RKO (cell line): ENCODE data around the gene KCNK4.

Experiments used
- DNase-seq: peaks from one replicate; pipeline ENCODE4 v3.0.0-alpha.2; 2016; ENCODE audit warnings: low spot score

Gene KCNK4

GRCh38 chr11:64268893-64269539, 22.1 kb upstream of the KCNK4 start:
- peak; percentile 81 for DNase-seq

GRCh38 chr11:64269540-64270220, 21.4 kb upstream of the KCNK4 start:
- peak; percentile 99 for DNase-seq

GRCh38 chr11:64275031-64275800, 15.9 kb upstream of the KCNK4 start:
- no peak for DNase-seq

- no peak for DNase-seq
Observed at GRCh38 chr11:64275841-64276240, 15.3 kb upstream of the KCNK4 start.

GRCh38 chr11:64276653-64277431, 14.3 kb upstream of the KCNK4 start:
- no peak for DNase-seq

- no peak for DNase-seq
Observed at GRCh38 chr11:64278576-64279190, 12.4 kb upstream of the KCNK4 start.

- no peak for DNase-seq
Observed at GRCh38 chr11:64281957-64282770, 8.9 kb upstream of the KCNK4 start.

GRCh38 chr11:64283092-64283491, 8.0 kb upstream of the KCNK4 start:
- no peak for DNase-seq

- peak; percentile 93 for DNase-seq
Observed at GRCh38 chr11:64284048-64284961, 6.8 kb upstream of the KCNK4 start, which contains the start of gene BAD. Gene BAD (minus strand): TSS chr11:64284665. CDS start chr11:64284368, 297 bp downstream.

- DNase-seq: peak; percentile 63
Observed at GRCh38 chr11:64284962-64285884, 5.9 kb upstream of the KCNK4 start, which contains the start of gene GPR137. Gene GPR137 (plus strand): TSS chr11:64285848. CDS start chr11:64286525, 677 bp downstream.

GRCh38 chr11:64285885-64286800, 5.0 kb upstream of the KCNK4 start:
- peak; percentile 47 for DNase-seq

GRCh38 chr11:64286801-64287159, 4.3 kb upstream of the KCNK4 start:
- DNase-seq: no peak

GRCh38 chr11:64287676-64288352, 3.3 kb upstream of the KCNK4 start:
- no peak for DNase-seq

GRCh38 chr11:64288353-64288750, 2.8 kb upstream of the KCNK4 start:
- no peak for DNase-seq

- no peak for DNase-seq
Observed at GRCh38 chr11:64289002-64289564, 2.0 kb upstream of the KCNK4 start.
